ENCODE data around the gene HCN2. TPM values are rescaled to one million over a fixed set of nuclear protein-coding genes. Genes with fewer than 3 reads are reported as not detected.
A peak's percentile ranks its signal among the peaks of the same experiment; 100 is the strongest.

HCN2 gene
- polyA plus RNA-seq, 1 donor from 2014 or later: 4.7 TPM

DNA sequence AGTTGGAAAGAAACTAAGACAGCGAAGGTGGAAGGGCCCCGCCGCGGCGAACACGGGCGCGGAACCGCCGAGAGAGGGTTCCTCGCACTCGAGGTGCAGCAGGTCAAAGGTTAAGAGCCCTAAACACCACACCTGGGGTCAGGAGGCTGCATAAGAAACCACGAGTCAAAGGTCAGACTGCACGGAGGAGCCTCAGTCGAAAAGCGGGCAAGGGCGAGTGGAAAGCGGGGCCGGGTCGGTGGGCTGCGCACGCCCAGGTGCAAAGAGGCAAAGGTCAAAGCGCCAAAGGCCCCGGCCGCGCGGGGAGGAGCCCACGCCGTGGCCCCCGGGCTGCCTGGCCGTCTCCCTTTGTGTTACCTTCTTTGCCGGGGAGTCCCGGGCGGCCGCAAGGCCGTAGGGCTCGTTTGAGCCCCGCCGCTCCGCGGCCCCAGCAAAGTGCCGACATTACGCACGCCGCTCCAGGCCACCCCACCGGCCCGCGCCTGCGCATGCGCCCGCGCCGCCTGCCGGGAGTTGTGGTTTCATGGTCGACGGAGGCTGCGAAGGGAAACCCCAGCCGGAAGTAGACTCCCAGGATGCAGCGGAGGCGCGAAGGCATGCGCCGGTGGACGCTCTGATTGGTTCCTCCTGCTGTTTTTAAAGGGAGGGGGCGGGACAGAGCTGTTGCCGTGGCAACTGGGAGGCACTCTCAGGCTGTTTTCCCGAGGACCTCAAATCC is 43.5 kb downstream of the HCN2 start, which contains the start of gene POLRMT:
POLRMT (minus strand) TSS at position 470 of the 718 bp plus-strand sequence; CDS start at position 445, 25 bp downstream.
- Histone ChIP-seq H3K27ac (ENCODE audit: low read length) (peak within 1 kb of the TSS; percentile 58), H3K9me3 (ENCODE audit: low read length) (no peaks in the 10 kb centered on the region), H3K79me2 (replicated peaks; ENCODE audit: insufficient read depth, low read length) (peaks cover 8% of the 10 kb centered on the region), H3K9ac (ENCODE audit: low read length) (peak within 1 kb of the TSS; percentile 74), H3K27me3 (ENCODE audit: insufficient read depth, low read depth, low read length) (no peaks in the 10 kb centered on the region), H4K20me1 (ENCODE audit: insufficient read depth) (no peaks in the 10 kb centered on the region), H2AFZ (ENCODE audit: low read depth, low read length) (peak within 1 kb of the TSS; percentile 77), H3F3A (ENCODE audit: insufficient read depth, low read length, poor library complexity, severe bottlenecking) (no peaks in the 10 kb centered on the region), H3K9me2 (ENCODE audit: insufficient read depth, low read length) (no peaks in the 10 kb centered on the region), H3K4me3 (ENCODE audit: low read length) (peak within 1 kb of the TSS; percentile 92), H3K36me3 (ENCODE audit: insufficient read depth, low read length) (no peaks in the 10 kb centered on the region), H3K4me2 (ENCODE audit: low read length) (peak within 1 kb of the TSS; percentile 89)
- peak; percentile 91 for TF ChIP-seq MXI1 (conservative IDR thresholded peaks at IDR 0.05; ENCODE audit: poor library complexity, severe bottlenecking)
- no peak for TF ChIP-seq TAF1 (IDR thresholded peaks at IDR 0.05; ENCODE audit: low read depth)
- TF ChIP-seq, protein P1, sequence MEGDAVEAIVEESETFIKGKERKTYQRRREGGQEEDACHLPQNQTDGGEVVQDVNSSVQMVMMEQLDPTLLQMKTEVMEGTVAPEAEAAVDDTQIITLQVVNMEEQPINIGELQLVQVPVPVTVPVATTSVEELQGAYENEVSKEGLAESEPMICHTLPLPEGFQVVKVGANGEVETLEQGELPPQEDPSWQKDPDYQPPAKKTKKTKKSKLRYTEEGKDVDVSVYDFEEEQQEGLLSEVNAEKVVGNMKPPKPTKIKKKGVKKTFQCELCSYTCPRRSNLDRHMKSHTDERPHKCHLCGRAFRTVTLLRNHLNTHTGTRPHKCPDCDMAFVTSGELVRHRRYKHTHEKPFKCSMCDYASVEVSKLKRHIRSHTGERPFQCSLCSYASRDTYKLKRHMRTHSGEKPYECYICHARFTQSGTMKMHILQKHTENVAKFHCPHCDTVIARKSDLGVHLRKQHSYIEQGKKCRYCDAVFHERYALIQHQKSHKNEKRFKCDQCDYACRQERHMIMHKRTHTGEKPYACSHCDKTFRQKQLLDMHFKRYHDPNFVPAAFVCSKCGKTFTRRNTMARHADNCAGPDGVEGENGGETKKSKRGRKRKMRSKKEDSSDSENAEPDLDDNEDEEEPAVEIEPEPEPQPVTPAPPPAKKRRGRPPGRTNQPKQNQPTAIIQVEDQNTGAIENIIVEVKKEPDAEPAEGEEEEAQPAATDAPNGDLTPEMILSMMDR (IDR thresholded peaks at IDR 0.05; ENCODE audit: poor library complexity, severe bottlenecking): peak; percentile 21
- TF ChIP-seq RAD21 (conservative IDR thresholded peaks at IDR 0.05): no peak
- TF ChIP-seq EZH2 (IDR thresholded peaks at IDR 0.05; ENCODE audit: borderline replicate concordance, insufficient read depth, low read length, poor library complexity, severe bottlenecking): no peak
- TF ChIP-seq, protein P2, sequence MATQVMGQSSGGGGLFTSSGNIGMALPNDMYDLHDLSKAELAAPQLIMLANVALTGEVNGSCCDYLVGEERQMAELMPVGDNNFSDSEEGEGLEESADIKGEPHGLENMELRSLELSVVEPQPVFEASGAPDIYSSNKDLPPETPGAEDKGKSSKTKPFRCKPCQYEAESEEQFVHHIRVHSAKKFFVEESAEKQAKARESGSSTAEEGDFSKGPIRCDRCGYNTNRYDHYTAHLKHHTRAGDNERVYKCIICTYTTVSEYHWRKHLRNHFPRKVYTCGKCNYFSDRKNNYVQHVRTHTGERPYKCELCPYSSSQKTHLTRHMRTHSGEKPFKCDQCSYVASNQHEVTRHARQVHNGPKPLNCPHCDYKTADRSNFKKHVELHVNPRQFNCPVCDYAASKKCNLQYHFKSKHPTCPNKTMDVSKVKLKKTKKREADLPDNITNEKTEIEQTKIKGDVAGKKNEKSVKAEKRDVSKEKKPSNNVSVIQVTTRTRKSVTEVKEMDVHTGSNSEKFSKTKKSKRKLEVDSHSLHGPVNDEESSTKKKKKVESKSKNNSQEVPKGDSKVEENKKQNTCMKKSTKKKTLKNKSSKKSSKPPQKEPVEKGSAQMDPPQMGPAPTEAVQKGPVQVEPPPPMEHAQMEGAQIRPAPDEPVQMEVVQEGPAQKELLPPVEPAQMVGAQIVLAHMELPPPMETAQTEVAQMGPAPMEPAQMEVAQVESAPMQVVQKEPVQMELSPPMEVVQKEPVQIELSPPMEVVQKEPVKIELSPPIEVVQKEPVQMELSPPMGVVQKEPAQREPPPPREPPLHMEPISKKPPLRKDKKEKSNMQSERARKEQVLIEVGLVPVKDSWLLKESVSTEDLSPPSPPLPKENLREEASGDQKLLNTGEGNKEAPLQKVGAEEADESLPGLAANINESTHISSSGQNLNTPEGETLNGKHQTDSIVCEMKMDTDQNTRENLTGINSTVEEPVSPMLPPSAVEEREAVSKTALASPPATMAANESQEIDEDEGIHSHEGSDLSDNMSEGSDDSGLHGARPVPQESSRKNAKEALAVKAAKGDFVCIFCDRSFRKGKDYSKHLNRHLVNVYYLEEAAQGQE (IDR thresholded peaks at IDR 0.05; ENCODE audit: borderline replicate concordance): no peak
- TF ChIP-seq EP300 (conservative IDR thresholded peaks at IDR 0.05; ENCODE audit: poor library complexity, severe bottlenecking): no peak
- TF ChIP-seq SMC3 (conservative IDR thresholded peaks at IDR 0.05; ENCODE audit: poor library complexity): no peak
- no peak for TF ChIP-seq POLR2AphosphoS5 (IDR thresholded peaks at IDR 0.05)

DNA sequence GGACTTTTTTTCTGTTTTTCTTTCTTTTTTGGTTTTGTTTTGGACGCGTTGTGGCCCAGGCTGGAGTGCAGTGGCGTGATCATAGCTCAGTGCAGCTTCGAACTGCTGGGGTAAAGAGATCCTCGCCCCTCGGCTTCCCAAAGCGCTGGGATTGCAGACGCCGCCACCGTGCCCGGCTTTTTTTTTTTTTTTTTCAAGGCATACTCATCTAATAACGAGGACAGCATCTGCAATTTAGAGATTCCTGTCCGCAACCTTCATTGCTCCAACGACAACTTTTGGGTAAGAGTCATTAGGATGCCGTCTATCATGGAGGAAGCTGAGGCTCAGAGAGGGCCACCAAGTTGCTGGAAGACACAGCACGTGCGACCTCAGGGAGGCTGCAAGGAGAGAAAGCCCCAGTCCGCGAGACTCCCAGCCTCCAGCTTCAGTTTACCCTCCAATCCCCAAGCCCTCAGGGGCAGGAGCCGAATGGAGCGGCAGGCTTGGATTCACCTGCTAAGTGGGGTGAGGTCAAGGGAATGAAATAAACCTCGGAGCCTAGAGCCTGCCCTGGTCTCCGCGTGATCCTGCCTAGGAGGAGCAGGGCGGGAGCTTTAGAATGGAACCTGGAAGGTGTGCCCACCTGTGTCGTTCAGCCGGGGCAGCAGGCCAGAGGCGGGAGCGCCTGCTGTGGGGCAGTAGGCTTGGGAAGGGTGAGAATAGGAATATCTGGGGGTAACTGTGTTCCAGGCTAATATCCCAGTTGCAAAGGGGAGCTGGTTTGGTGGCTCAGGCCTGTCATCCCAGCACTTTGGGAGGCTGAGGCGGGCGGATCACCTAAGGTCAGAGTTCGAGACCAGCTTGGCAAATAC is 44.3 kb downstream of the HCN2 start:
- peak overlapping the region; percentile 77 for H2AFZ ChIP-seq (ENCODE audit: low read depth, low read length)
- H3K27ac ChIP-seq (ENCODE audit: low read length): peak overlapping the region; percentile 58
- H3K36me3 ChIP-seq (ENCODE audit: insufficient read depth, low read length): no peaks in the 10 kb centered on the region
- peak overlapping the region; percentile 89 for H3K4me2 ChIP-seq (ENCODE audit: low read length)
- H3K9me2 ChIP-seq (ENCODE audit: insufficient read depth, low read length): no peaks in the 10 kb centered on the region
- H4K20me1 ChIP-seq (ENCODE audit: insufficient read depth): no peaks in the 10 kb centered on the region
- H3K9me3 ChIP-seq (ENCODE audit: low read length): no peaks in the 10 kb centered on the region
- H3F3A ChIP-seq (ENCODE audit: insufficient read depth, low read length, poor library complexity, severe bottlenecking): no peaks in the 10 kb centered on the region
- no peaks in the 10 kb centered on the region for H3K27me3 ChIP-seq (ENCODE audit: insufficient read depth, low read depth, low read length)
- peaks cover 8% of the 10 kb centered on the region for H3K79me2 ChIP-seq (replicated peaks; ENCODE audit: insufficient read depth, low read length)
- peak overlapping the region; percentile 74 for H3K9ac ChIP-seq (ENCODE audit: low read length)
- TF ChIP-seq SMC3 (conservative IDR thresholded peaks at IDR 0.05; ENCODE audit: poor library complexity): peak; percentile 31
- TF ChIP-seq EP300 (conservative IDR thresholded peaks at IDR 0.05; ENCODE audit: poor library complexity, severe bottlenecking): no peak
- H3K4me3 ChIP-seq (ENCODE audit: low read length): peak overlapping the region; percentile 92

Data from neural cell (in vitro differentiated cells).